ENCODE measurements around the gene SAMD10. TPM values are rescaled to one million over a fixed set of nuclear protein-coding genes. Genes with fewer than 3 reads are reported as not detected.

SAMD10 gene
- 1.6 and 3.9 TPM in 2 replicates for total RNA-seq

GRCh38 chr20:63979557-63980316 lies at the start of gene SAMD10:
SAMD10 (minus strand) TSS chr20:63979642; CDS start chr20:63979467, 175 bp downstream.

GRCh38 chr20:63980806-63981728 lies 1.6 kb upstream of the SAMD10 start, which contains the start of gene PRPF6:
PRPF6 (plus strand) TSS chr20:63981132; CDS start chr20:63981246, 114 bp downstream.

GRCh38 chr20:63969838-63970713 lies 9.4 kb downstream of the SAMD10 start, which contains the start of gene ZNF512B:
ZNF512B (minus strand) TSS chr20:63969930; CDS start chr20:63967950, 1,980 bp downstream.

GRCh38 chr20:63955827-63956663 lies 23.4 kb downstream of the SAMD10 start, which contains the start of gene UCKL1:
UCKL1 (minus strand) TSS chr20:63956416; CDS start chr20:63956372, 44 bp downstream.

Other genes starting within 250 kb of the SAMD10 start
- 1.9 and 3.2 TPM in 2 replicates for gene LIME1, start 243.0 kb downstream of the SAMD10 start, total RNA-seq
- gene SLC2A4RG, start 239.9 kb downstream of the SAMD10 start, total RNA-seq, result 8.0 and 8.6 TPM in 2 replicates
- gene ZBTB46, start 148.4 kb downstream of the SAMD10 start, total RNA-seq, result 28.7 and 46.9 TPM in 2 replicates
- gene ABHD16B, start 118.1 kb downstream of the SAMD10 start, total RNA-seq, result not detected in 2 replicates
- gene TPD52L2, start 114.4 kb downstream of the SAMD10 start, total RNA-seq, result 100 and 164 TPM in 2 replicates
- gene DNAJC5, start 84.5 kb downstream of the SAMD10 start, total RNA-seq, result 56.2 and 97.5 TPM in 2 replicates
- 29.0 and 40.7 TPM in 2 replicates for gene UCKL1, start 23.2 kb downstream of the SAMD10 start, total RNA-seq
- 6.3 and 10.5 TPM in 2 replicates for gene ZNF512B, start 9.7 kb downstream of the SAMD10 start, total RNA-seq
- 55.5 and 98.0 TPM in 2 replicates for gene PRPF6, start 1.5 kb upstream of the SAMD10 start, total RNA-seq
- 2.8 and 4.5 TPM in 2 replicates for gene C20orf204, start 56.5 kb upstream of the SAMD10 start, total RNA-seq
- gene SOX18, start 70.0 kb upstream of the SAMD10 start, total RNA-seq, result 36.2 and 43.9 TPM in 2 replicates
- 26.4 and 32.9 TPM in 2 replicates for gene TCEA2, start 83.6 kb upstream of the SAMD10 start, total RNA-seq
- 17.2 and 20.6 TPM in 2 replicates for gene RGS19, start 99.9 kb upstream of the SAMD10 start, total RNA-seq
- 1.3 and 5.0 TPM in 2 replicates for gene OPRL1, start 100.4 kb upstream of the SAMD10 start, total RNA-seq
- gene LKAAEAR1, start 104.8 kb upstream of the SAMD10 start, total RNA-seq, result 0.16 and 0.25 TPM in 2 replicates
- gene NPBWR2, start 127.9 kb upstream of the SAMD10 start, total RNA-seq, result not detected in 2 replicates
- gene MYT1, start 184.8 kb upstream of the SAMD10 start, total RNA-seq, result not detected in 2 replicates